GM20431 (cell line): Measurements from ENCODE around the gene HS3ST3A1.
"Not testable (repeated sequence)": the region's sequence is repeated elsewhere in the genome, so short reads cannot be mapped to it uniquely, and the experiment has no call there.

Experiments used
- in situ Hi-C: fragments of 300-500 bp; cut with MseI, MboI; formaldehyde crosslinking; loops from one replicate; pipeline ENCODE4 v1.15.0; 2020; ENCODE audit warnings: low sequenced_read_pairs; ENCODE audit not compliant: unreplicated experiment

Gene HS3ST3A1

DNA sequence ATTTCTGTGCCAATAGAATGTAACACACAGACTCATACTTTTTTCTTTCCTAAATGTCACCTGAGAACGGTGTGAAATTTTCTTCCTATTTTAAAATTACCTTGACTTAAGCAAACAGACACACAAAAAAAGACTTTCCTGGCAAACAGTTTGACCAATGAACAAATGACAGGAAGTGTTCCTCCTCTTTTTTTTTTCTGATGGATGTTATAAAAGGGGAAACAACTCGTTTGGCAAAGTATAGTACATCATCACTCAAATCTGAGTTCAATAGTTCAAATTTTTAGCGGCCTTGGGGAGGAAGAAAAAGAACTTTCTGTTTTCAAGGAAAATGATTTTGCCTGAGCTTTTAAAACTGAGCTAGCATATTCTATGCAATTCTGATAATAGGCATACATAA lies 19.8 kb downstream of the HS3ST3A1 start:
- in situ Hi-C loops = loop anchor here (25.0 kb wide), 2 partner anchors 730 to 1355 kb away; partner anchors contain the start of gene HS3ST3B1

DNA sequence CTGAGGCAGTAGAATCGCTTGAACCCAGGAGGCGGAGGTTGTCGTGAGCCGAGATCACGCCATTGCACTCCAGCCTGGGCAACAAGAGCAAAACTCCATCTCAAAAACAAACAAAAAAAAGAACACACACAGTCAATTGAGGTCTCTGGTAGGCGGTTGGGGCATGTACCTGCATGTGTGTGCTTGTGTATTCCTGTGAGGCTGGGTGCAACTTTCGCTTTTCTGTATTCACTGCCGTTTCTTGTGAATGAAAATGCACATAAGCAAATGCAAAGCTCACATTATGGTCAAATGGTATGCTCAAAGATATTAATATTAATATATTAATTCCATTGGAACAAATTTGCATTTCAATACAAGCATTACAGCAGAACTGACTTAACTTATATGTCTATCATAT lies 20.9 kb downstream of the HS3ST3A1 start:
- in situ Hi-C loops = loop anchor here (25.0 kb wide), 2 partner anchors 732 to 1357 kb away; partner anchors contain the start of gene HS3ST3B1

DNA sequence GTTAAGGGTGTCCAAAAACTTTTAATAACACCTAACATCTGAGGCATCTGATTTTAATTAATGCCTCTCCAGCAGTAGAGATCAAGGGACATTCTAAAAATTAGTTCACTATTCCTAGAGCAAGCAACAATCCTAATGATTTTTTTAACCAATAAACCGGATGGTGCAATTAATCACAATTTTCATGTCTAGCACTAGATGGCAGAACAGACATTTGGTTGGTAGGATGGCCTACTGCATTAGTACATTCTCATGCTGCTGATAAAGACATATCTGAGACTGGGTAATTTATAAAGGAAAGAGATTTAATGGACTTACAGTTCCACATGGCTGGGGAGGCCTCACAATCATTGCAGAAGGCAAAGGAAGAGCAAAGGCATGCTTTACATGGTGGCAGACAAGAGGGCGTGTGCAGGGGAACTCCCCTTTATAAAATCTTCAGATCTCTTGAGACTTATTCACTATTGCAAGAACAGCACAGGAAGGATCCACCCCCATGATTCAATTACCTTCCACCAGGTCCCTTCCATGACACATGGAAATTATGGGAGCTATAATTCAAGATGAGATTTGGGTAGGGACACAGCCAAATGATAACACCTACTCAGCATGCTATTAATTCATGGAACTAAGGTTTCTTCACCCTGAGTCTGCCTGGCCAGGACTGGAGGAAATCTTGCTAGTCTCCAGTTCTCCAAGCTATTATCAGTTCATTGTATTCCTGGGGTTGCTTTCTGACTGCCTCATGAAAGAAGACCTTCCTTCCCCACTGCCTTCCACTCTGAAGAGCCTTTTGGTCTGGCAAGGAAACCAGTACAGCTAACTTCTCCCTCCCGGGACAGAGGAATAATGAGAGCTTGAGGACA lies 24.8 kb downstream of the HS3ST3A1 start:
- in situ Hi-C loops = loop anchor here (25.0 kb wide), 2 partner anchors 735 to 1360 kb away; partner anchors contain the start of gene HS3ST3B1

DNA sequence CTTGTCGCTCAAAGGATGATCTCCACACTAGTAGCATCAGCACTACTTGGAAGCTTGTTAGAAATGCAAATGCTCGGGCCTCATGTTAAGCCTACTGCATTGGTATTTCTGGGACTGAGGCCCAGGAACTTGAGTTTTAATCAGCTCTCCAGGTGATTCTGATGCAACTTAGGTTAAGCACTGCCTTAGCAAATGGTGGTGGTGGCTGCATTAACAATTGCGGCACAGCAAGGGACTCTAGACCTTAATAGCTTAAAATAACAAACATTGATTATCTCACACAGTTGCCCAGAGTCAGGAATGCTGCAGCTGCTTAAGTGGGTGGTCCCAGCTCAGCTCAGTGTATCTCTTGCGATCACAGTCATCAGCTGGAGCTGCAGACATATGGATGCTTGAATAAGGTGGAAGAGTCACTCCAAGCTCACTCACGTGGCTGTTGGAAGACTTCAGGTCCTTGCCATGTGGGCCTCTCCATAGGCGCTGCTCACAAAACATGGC lies 25.8 kb downstream of the HS3ST3A1 start:
- in situ Hi-C loops = loop anchor here (25.0 kb wide), 2 partner anchors 736 to 1361 kb away; partner anchors contain the start of gene HS3ST3B1

DNA sequence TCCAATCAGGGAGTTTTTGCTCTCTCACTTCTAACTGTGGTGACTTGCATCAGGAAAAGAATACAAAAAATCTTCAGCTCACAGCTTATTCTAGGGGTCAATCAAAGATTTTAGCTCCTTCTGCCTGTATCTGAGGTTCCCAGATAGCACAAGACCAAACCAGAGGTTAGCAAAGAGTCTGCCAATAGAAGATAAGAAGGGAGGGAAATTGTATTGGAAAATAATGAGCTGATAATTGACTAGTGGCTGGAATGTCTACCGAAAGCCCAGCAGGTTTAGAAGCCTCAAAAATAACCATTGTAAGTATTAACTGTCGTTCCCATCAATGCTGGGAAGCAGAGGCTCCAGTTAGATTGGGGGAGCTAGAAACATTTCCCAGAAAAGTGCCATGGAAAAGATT lies 26.3 kb downstream of the HS3ST3A1 start:
- in situ Hi-C loops = loop anchor here (25.0 kb wide), 2 partner anchors 737 to 1362 kb away; partner anchors contain the start of gene HS3ST3B1

DNA sequence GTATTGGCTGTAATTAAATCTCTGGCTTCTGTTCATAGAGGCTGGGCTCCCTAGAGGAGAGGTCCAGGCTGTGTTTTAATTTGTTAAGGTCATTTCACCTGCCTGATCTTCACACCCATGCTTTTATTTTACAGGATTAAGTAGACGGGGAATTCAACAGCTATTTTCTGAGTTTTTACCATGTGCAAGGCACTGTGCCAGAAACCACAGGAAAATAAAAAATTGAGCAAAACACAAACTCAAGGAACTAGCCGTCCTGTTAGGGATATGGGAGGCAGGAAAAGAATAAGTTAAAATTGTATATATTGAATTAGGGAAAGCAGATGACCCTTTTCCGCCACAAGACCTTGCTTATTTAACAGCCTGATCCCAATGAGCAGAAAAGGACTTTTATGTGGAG lies 29.1 kb downstream of the HS3ST3A1 start:
- in situ Hi-C loops = no loop called here

DNA sequence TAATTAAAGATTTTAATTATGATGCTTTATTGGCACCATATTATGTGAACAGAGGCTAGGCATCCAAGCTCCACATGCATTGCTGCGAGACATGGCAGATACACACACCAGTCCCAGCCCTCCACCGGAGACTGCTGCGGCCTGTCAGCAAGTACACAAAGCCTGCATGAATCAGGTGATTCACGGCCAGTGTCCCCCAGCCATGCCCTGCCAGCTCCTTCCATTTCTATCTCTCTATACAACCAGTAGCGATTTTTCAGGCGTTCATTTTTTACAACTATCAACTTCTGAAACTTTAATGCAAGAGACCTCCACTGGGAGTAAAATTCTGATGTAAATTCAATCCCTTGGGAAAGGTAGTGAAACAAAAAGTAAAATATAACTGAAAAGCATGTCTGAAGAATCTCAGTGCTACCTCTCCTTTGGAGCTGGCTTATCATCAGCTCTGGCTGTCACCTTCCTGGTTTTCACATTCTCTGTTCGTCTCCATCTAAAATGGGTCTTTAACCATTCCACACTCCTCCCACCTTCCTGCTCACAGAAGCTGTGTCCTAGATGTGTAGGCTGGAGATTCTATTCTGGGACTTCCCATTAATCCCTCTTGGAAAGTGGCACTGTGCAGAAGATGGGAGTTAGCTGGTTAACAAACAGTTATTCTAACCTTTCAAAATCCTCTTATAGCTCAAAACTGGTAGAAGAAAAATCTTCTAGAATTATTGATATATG lies 32.2 kb downstream of the HS3ST3A1 start:
- in situ Hi-C loops = no loop called here

DNA sequence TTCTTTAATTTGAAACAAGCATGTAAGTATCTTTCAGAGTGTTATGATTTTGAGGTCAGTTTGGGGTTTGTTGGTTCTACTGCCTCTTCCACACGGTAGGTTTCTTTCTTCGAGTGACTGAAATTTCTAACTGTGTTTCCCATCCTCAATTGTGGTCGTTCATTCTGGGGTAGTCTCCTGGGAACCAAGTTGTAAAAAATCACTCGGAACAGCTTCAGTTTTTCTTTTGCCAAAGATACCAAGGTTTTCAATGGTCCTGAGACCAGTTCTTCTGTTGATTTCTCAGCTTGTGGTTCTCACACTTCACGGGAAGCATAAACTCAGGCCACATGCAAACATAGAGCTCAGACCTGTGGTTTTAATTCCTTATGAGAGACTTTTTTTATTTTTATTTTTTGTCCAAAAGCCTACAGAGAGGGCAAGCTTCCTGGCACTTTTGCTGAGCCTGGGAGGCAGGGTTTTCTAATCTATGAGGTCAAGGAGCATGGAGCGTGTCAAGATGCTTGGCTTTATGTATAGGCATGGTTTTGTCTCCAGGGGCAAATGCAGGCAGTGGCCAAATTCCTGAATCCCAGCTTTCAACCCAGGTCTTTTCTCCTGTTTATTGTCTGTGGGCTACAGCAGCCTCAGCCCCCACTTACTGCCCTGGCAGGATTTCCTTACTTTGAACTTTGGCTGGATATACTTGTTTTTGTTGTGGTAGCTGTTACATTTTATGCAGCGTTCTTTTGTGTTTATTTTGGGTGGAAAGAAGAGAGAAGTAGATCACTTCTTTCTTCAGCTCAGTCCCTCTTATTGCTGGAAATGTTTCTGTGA lies 32.9 kb downstream of the HS3ST3A1 start:
- in situ Hi-C loops = no loop called here

DNA sequence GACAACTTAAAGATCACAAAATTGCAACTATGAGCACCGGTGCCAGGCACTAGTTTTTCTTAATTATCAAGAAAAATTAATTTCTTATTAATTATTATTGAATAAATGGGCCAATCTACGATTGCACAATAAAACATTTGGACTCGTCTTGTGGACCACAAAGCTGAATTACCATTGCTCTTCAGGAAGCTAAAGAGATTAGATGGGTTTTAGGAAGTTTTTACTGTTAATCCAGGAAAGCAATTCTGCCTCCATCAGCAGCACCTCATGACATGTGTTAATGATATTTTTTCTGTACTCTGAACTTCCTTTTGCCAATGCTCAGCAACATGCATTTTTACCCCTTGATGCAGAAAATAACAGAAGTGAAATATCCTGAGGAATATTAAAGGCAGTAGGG lies 37.9 kb downstream of the HS3ST3A1 start:
- in situ Hi-C loops = no loop called here

DNA sequence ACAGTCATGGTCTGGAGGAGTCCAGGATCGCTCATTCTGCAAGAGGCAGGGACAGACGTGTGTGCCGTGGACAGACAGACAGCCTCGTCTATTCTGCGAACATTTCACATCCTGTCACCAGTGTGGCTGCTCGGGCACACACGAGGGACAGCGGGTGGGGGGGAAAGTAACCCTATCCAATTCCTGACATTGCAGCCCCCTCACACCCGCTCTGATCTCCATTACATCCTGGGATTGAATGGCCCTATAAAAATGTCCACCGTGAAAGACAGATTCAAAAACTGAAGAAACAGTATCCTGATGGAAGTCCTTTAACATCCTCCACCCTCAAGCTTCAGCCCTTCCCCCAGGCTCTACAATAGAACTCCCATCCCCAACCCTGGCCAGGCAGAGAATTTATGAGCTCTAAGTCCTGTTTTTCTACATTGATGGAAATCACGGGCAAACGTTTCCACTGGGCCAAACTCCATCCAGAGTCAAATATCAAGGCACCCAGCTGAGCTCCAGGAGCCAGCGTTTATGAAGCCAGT lies 39.4 kb downstream of the HS3ST3A1 start:
- in situ Hi-C loops = no loop called here

DNA sequence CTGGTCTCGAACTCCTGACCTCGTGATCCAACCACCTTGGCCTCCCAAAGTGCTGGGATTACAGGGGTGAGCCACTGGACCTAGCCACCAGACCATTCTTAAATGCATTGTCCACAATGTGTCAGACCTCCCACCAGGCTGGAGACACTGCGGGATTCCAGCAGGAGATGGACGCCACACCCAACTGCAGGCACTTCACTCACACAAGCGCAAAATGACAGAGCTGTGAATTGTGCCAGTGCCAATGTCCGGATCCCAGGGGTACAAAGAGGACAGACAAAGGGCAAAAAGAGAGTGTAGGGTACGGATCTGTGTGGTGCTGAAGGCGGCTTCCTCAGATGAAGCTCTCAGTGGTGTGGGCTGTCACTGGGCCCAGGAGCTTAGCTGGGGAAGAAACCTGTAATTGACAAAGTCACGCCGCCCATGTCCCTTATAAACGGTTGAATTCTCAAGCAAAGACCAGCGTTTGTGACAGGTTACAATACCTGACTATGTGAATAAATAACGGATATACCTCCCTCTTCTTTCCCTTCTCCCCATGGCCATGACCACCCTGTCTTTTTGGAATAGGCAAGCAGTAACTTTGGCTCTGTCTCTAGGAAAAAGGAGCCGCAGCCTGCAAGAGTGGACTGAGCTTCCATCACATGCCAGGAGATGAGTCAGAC lies 40.0 kb downstream of the HS3ST3A1 start:
- in situ Hi-C loops = no loop called here

DNA sequence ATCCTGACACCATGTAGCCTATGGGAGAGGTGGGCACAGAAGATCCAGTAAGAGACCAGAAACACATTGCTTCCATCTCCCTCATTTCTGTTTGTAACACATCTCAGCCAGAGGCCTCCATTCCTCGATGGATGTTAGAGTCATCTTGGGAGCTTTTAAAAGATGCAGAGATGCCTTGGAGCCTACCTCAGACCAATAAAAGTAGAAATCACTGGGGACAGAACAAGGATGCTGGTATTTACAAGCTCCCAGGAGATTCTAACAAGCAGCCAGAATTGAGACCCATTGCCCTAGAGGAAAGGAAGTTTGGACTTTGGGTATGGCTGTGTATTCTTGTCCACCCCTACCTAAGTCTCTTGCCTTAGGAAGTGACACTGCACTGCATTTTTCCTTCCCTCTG lies 40.8 kb downstream of the HS3ST3A1 start:
- in situ Hi-C loops = no loop called here

DNA sequence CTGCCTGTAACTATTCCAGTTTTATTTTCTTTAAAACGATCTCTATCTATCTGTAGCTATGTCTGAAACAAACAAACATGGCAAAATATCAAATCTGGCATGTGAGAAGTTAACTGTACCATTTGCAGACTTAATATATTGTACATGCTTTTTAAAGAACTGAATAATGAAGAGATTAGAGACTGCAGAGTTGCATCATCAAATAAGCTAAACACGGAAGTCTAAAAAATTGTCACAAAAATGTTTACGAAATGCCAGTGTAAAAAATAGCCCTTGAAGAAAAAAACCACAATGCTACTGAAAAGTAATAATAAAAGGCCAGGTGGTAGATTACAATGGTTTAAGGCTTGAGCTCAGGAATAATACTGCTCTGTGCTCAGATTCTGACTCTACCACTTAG lies 43.1 kb downstream of the HS3ST3A1 start:
- in situ Hi-C loops = no loop called here

DNA sequence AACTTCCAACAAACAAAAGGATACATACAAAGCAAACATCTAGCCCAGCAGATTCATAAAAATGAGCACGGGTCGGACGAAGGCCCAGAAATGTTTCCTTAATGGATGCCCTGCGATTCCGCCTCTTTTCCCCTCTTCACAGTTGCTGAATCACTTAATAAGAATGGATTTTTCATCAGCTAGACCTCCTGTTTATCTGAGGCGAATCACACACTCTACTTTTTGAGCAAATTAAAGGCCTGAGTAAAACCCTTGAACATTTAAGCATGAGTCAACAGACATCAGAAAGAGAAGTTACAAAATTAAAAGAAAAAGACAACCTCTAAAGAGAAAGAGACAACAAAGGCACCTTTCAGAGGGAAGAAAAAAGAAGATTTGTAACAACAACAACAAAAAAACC lies 44.7 kb downstream of the HS3ST3A1 start:
- in situ Hi-C loops = no loop called here

DNA sequence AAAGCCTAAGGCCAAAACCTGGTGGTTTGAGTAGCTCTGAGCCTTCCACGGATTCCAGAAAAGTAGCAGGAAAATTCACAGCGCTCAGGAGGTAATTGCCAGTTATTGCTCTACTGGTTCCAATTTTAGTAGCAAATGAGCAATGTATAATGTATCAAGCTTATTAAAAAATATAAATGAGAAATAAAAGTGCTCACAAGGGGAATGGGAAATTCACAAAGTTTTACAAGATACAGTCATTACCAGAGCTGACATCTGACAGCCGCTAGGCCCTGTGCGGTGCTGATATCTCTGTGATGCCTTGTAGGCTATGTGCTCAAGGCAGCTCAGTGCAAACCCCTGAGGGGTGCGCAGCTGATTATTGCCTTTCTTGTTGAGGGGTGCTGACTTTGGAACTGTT lies 47.5 kb downstream of the HS3ST3A1 start:
- in situ Hi-C loops = no loop called here

DNA sequence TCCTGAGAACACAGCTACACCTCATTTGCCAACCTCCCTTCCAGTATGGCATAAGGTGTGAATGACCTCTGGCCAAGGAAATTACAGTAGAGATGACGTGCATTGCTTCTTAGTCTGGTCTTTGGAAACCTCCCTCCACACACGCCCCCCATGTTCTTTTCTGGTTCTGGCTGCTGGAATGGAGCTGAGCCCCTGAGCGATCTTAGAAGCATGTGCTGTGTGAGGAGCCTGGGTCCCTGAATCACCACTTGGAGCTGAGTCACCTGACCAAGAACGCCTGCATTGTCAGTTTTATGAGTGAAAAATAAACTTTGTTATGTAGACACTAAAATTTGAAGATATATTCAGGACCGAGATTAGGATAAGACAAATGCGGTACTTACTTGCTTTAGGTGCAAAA lies 51.4 kb downstream of the HS3ST3A1 start:
- in situ Hi-C loops = no loop called here

DNA sequence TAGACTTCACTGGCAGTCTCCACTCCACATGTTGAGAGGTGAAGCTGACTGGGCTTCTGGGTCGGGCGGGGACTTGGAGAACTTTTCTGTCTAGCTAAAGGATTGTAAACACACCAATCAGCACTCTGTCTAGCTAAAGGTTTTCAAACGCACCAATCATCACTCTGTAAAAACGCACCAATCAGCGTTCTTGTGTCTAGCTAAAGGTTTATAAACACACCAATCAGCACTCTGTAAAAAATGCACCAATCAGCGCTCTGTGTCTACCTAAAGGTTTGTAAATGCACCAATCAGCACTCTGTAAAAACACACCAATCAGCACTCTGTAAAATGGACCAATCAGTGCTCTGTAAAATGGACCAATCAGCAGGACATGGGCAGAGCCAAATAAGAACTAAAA lies 53.2 kb downstream of the HS3ST3A1 start:
- in situ Hi-C loops = not testable (repeated sequence)

DNA sequence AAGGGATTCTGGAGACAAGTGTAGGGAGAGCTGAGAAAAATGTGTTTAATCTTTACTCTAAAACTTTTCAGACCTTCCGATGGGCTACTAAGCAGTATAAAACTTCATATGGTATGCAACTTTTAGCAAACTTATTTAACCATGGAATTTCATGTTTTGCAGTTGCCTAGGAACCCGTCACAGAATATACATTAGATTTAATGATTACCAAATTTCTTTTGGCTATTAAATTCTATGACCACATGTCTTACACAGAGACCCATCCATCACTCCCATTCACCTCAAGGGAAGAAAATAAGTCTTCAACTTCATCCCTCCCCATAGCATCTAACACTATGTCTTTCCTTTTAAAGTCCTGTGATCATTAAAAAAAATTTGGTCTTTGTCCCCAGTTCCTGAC lies 54.9 kb downstream of the HS3ST3A1 start:
- in situ Hi-C loops = no loop called here

DNA sequence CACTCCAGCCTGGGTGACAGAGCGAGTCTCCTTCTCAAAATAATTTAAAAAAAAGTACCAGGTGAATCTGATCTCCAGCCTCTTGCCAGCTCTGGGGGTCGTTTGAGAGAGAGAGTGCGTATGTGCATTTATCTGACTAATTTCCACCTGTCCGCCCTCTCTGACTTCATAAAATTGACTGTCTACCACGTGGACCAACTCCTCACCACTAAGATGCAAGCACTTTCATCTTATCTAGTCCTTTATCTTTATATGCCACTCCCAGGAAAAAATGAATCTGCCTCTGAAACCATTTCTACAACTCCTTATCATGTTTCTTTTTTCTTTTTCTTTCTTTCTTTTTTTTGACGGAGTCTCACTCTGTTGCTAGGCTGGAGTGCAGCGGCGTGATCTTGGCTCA lies 55.8 kb downstream of the HS3ST3A1 start:
- in situ Hi-C loops = no loop called here
